IPS DF 6.9 (cell line): ENCODE measurements around the gene XCR1.
"Not testable (repeated sequence)": the region's sequence is repeated elsewhere in the genome, so short reads cannot be mapped to it uniquely, and the experiment has no call there.

Experiments
- DNase-seq: peaks from one replicate; pipeline ENCODE4 v3.0.0-alpha.2; 2013; ENCODE audit warnings: low read depth, low spot score
- H3K27ac ChIP-seq: one replicate; pipeline ENCODE4 v1.5.1; 2013; ENCODE audit warnings: low read length, control low read depth
- H3K27me3 ChIP-seq: 2 replicates; pipeline ENCODE4 v1.6.1; 2013; ENCODE audit warnings: mild to moderate bottlenecking, low read length; ENCODE audit not compliant: control insufficient read depth, insufficient read depth
- H3K36me3 ChIP-seq: 2 replicates; pipeline ENCODE4 v1.6.1; 2013; ENCODE audit warnings: low read length; ENCODE audit not compliant: control insufficient read depth, insufficient read depth
- H3K4me1 ChIP-seq: 2 replicates; pipeline ENCODE4 v1.6.1; 2013; ENCODE audit warnings: low read length; ENCODE audit not compliant: control insufficient read depth, insufficient read depth
- H3K4me3 ChIP-seq: 2 replicates; pipeline ENCODE4 v1.5.1; 2013; ENCODE audit warnings: mild to moderate bottlenecking, low read length
- H3K9me3 ChIP-seq: 2 replicates; pipeline ENCODE4 v1.6.1; 2013; ENCODE audit warnings: low read length, inconsistent platforms; ENCODE audit not compliant: control insufficient read depth, insufficient read depth
- WGBS: extraction: QIAGEN DNeasy Blood & Tissue Kit; methylation state at CpG from one replicate; pipeline ENCODE4 v1.1.7; 2013; ENCODE audit warnings: mixed read lengths, missing lambda C conversion rate; ENCODE audit not compliant: insufficient read length, insufficient coverage; 5-methylcytosine and 5-hydroxymethylcytosine counted together

XCR1 gene

DNA sequence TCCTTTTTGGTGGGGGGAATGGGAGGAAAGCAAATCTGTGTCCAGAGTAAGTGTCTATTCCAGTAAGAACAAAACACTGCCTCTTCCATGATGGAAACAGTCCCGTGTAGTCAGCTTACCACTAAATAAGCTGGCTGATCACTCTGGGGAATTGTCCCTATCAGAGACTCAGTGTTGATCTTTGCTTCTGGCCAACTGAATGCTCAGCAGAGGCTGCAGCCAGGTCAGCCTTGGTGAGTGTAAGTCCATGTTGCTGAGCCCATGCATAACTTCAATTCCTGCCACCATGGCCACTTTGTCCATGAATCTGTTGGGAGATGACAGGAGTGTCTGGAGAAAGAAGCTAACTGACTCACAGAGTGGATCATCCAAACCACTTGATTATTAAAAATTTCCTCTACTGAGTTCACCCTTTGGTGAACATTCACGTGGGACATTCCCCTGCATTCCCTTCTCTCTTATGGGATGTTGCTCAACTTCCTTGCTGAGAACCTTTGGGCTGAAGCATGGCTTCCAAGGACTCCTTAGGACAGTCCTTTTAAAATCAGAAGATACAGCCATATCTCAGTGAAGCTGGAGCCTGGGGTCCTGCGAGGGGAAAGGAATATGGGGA is 33.9 kb upstream of the XCR1 start:
- no CpG with 5 or more reads among the region's 3 CpGs for WGBS
- Histone ChIP-seq H3K9me3 (no peaks in the 10 kb centered on the region), H3K4me1 (no peaks in the 10 kb centered on the region), H3K36me3 (no peaks in the 10 kb centered on the region), H3K27ac (no peak overlapping the region), H3K4me3 (no peak overlapping the region), H3K27me3 (no peaks in the 10 kb centered on the region)
- no peak for DNase-seq

DNA sequence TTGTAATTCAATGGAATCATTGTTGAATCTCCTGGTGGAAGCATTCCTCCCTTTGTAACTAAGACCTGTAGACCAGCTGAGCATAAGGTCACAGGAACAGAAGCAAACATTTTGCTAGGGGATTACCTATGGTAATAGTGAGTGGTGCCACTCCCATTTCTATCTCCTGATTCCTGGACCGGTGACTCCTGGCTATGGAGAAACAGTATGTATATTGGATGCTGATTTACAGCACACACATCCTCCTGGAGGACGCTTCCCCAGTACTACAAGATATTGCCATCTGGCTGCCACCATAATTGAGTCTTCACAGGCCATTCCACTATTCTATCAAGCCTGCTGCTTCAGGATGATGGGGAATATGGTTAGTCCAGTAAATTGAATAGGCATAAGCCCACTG is 33.3 kb upstream of the XCR1 start:
- DNase-seq, result no peak
- Histone ChIP-seq H3K27ac (no peak overlapping the region), H3K36me3 (no peaks in the 10 kb centered on the region), H3K27me3 (no peaks in the 10 kb centered on the region), H3K4me1 (no peaks in the 10 kb centered on the region), H3K9me3 (no peaks in the 10 kb centered on the region), H3K4me3 (no peak overlapping the region)
- no CpG with 5 or more reads among the region's 2 CpGs for WGBS

DNA sequence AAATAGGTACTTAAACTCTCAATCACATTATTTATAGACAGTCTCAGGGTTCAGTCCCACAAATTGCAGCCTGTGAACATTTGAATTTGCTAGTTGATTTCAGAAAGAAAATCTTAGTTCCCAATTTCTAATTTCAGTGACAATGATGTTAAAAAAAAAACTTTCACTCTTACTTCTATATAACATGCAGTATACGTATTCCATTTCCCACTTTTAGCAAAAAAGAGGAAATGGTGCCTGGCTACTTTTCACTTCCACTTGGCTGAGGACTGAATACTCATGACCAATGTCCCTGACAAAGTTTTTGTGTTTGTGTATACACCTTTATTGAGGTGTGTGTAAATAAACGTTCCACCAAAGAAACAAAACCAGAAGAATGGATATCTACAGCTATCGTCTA is 32.1 kb upstream of the XCR1 start:
- Histone ChIP-seq H3K27me3 (no peaks in the 10 kb centered on the region), H3K36me3 (no peaks in the 10 kb centered on the region), H3K4me3 (no peak overlapping the region), H3K9me3 (no peaks in the 10 kb centered on the region), H3K4me1 (no peaks in the 10 kb centered on the region), H3K27ac (no peak overlapping the region)
- no CpG with 5 or more reads among the region's 3 CpGs for WGBS
- no peak for DNase-seq

DNA sequence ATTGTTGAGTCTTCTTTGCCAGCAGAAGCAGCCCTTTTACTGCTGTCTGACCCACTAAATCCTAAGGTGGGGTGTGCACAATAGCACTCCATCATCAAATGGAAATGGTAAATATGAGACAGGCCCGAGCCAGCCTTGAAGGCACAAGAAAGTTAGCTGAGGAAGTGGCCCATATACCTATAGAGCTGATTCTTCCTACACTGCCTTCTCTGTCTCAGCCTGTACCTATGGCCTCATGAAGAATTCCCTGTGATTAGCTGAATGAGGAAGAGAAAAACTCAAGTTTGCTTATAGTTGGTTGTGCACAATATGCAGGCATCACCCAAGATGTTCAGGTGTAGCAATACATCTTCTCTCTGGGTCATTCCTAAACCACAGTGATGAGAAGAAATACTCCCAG is 31.7 kb upstream of the XCR1 start:
- Histone ChIP-seq H3K9me3 (no peaks in the 10 kb centered on the region), H3K27ac (no peak overlapping the region), H3K36me3 (no peaks in the 10 kb centered on the region), H3K4me1 (no peaks in the 10 kb centered on the region), H3K4me3 (no peak overlapping the region), H3K27me3 (no peaks in the 10 kb centered on the region)
- no CpG with 5 or more reads among the region's 1 CpG for WGBS
- DNase-seq, result no peak

DNA sequence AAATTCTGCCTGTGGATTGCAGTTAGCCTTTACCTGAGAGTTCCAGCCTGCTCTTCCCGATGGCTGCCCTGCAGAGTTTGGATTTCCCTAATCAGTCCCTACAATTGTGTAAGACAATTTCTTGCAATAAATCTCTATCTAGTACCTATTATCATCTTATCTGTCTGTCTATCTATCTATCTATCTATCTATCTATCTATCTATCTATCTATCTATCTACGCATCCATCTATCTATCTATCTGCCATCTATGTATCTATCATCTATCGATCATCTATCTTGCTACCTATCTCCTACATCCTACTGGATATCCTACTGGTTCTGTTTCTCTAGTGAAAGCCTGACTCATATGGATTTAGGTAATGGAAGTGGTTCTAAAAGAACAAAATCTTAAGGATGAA is 30.4 kb upstream of the XCR1 start:
- Histone ChIP-seq H3K36me3 (no peaks in the 10 kb centered on the region), H3K27ac (no peak overlapping the region), H3K4me3 (no peak overlapping the region), H3K27me3 (no peaks in the 10 kb centered on the region), H3K9me3 (no peaks in the 10 kb centered on the region), H3K4me1 (no peaks in the 10 kb centered on the region)
- no peak for DNase-seq
- WGBS, result no CpG with 5 or more reads among the region's 3 CpGs

DNA sequence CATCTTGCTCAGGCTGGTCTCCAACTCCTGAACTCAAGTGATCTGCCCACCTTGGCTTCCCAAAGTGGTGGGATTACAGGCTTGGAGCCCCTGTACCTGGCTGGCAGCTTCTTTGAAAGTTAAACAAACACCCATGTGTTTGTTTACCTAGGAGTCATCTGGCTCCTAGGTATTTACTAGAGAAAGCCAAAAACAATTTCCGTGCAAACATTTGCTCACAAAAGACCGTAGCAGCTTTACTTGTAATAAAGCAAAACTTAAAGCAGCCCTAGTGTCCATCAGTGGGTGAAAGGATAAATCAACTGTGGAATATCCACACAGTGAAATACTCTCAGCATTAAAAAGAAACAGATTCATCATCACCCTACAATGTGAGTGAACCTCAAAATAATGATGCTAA is 29.4 kb upstream of the XCR1 start:
- WGBS, result no CpG with 5 or more reads among the region's 2 CpGs
- H3K27ac ChIP-seq, result no peak overlapping the region
- DNase-seq, result no peak

DNA sequence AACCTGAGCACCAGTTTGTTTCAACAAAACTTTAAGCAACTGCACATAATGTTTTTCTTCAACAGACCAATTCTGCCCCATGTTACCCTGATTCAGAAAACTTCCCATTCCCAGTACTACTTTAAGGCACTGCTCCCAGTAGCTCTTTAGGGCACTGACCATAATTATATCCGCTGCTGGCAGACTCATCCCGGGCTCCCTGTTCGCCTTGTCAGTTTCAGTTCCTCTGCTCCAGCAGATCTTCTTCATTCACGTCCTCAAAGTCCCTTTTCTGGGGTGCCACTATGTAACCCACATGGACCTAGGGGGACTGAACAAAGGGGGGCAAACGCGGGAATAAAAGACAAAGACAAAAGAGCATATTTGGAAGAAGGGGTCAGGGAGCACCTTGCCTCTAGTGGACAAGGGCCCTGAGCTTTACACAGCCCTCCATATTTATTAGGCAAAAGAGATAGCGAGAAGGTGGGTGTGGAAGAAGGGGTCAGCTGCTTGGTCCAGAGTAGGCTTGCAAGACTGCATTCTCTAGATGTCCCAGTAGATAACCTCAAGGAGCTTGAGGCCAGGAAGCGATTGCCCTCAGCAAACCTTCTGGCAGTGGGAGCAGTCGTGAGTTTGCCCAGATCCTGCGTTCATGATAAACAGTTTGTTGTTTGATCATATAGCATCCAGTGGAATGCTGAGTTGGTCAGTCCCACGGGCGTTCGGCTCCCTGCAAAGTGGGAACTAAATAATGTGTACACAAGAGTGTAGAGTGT is 26.7 kb upstream of the XCR1 start:
- not testable (repeated sequence) for H3K36me3 ChIP-seq, H3K4me1 ChIP-seq, H3K4me3 ChIP-seq, H3K27ac ChIP-seq, DNase-seq, H3K27me3 ChIP-seq, H3K9me3 ChIP-seq
- no CpG with 5 or more reads among the region's 13 CpGs for WGBS

More for the DNA sequence above, 29.4 kb upstream of the XCR1 start:
- no peaks in the 10 kb centered on the region for H3K4me1 ChIP-seq
- H3K9me3 ChIP-seq, result no peaks in the 10 kb centered on the region
- H3K27me3 ChIP-seq, result no peaks in the 10 kb centered on the region
- no peaks in the 10 kb centered on the region for H3K36me3 ChIP-seq
- no peak overlapping the region for H3K4me3 ChIP-seq

DNA sequence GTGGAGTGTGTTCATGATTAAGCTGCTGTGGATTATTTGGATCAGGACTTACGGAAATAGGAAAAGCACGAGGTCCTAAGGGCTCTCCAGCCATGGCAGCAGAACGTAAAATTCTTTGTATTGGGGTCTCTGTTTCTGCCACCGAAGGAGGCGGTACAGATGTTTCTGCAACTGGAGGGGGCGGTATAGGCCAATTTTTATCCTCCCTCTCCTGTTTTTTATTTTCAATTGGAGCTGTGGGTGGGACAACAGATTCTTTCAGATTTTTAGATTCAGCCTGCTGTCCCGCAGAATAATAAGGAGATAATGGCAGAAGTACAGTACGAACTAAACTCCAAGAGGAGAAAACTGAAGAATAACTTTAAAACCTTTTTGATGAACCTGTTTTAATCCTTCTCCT is 26.0 kb upstream of the XCR1 start:
- not testable (repeated sequence) for H3K4me1 ChIP-seq, H3K27me3 ChIP-seq, H3K9me3 ChIP-seq, H3K27ac ChIP-seq, H3K4me3 ChIP-seq, DNase-seq, H3K36me3 ChIP-seq
- no CpG with 5 or more reads among the region's 8 CpGs for WGBS

DNA sequence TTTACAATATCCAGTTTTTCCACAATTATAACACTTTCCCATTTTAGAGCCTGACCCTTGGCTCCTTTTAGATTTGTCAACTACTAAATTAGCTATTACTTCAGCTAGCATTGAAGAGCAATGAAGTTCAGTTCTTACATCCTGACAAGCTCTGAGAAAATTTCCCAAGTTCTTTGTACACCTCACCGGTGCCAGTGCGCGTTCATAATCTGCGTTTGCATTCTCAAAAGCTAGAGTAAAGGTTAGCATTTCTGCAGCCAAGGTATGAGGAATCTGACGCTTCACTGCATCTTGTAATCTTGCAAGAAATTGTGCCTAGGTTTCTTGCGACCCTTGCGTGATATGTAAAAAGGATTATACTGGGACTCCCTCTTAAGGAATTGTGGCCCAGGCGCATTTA is 25.2 kb upstream of the XCR1 start:
- no CpG with 5 or more reads among the region's 8 CpGs for WGBS
- H3K27ac ChIP-seq, result no peak overlapping the region
- no peaks in the 10 kb centered on the region for H3K27me3 ChIP-seq
- no peaks in the 10 kb centered on the region for H3K9me3 ChIP-seq
- H3K4me3 ChIP-seq, result no peak overlapping the region
- no peaks in the 10 kb centered on the region for H3K4me1 ChIP-seq
- DNase-seq, result no peak
- no peaks in the 10 kb centered on the region for H3K36me3 ChIP-seq

DNA sequence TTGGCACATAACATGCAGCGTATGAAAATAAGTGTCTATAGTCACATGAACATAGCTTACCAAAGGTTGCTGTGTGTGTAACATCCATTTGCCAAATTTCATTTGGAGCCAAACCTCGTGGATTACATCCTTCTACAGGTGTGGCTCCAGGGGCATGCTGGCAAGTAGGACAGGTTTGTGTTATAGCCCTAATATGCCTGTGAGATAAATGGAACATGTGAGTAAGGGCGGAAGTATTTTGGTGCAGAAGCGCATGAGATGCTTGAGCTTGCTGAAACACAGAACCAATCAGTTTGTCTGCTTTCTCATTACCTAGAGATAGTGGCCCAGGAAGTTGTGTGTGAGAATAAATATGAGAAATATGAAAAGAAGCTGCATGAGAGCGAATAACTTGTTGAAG is 21.8 kb upstream of the XCR1 start:
- no peaks in the 10 kb centered on the region for H3K27me3 ChIP-seq
- WGBS, result no CpG with 5 or more reads among the region's 5 CpGs
- DNase-seq, result no peak

DNA sequence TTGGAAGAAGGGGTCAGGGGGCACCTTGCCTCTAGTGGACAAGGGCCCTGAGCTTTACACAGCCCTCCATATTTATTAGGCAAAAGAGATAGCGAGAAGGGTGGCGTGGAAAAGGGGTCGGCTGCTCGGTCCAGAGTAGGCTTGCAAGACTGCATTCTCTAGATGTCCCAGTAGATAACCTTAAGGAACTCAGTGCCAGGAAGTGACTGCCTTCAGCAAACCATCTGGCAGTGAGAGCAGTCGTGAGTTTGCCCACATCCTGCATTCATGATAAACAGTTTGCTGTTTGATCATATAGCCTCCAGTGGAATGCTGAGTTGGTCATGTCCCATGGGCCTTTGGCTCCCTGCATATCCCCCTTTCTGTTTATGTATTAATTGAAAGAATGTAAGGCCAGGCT is 18.9 kb upstream of the XCR1 start:
- H3K27ac ChIP-seq, H3K4me1 ChIP-seq, H3K36me3 ChIP-seq, H3K9me3 ChIP-seq, H3K4me3 ChIP-seq, DNase-seq, H3K27me3 ChIP-seq: not testable (repeated sequence)
- WGBS, result no CpG with 5 or more reads among the region's 5 CpGs

More for the DNA sequence above, 21.8 kb upstream of the XCR1 start:
- Histone ChIP-seq H3K4me1 (no peaks in the 10 kb centered on the region), H3K4me3 (no peak overlapping the region), H3K9me3 (no peaks in the 10 kb centered on the region), H3K27ac (no peak overlapping the region), H3K36me3 (no peaks in the 10 kb centered on the region)
